ENCODE data around the gene PDPN. TPM values are rescaled to one million over a fixed set of nuclear protein-coding genes. Genes with fewer than 3 reads are reported as not detected.

The PDPN gene
- total RNA-seq, 1 donor from 2014 or later, result 43.7 TPM

DNA sequence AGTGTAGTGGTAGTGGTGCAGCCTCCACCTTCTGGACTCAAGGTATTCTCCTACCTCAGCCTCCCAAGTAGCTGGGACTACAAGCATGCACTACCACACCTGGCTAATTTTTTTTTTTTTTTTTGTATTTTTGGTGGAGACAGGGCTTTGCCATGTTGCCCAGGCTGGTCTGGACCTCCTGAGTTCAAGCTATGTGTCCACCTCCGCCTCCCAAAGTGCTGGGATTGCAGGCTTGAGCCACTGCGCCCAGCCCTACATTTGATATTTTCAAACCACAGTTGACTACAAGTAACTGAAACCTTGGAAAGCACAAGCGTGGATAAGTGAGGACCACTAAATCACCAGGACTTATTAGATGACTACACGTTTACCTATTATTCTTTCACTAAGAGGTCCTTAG lies 10.0 kb upstream of the PDPN start:
- H3K36me3 ChIP-seq, result no peaks in the 10 kb centered on the region
- H3K27ac ChIP-seq, result no peak overlapping the region
- no peak for DNase-seq (ENCODE audit: extremely low spot score in 2 of 2)
- H3K9me3 ChIP-seq, result no peaks in the 10 kb centered on the region
- H3K27me3 ChIP-seq, result no peaks in the 10 kb centered on the region
- H3K4me3 ChIP-seq, result no peak overlapping the region
- TF ChIP-seq POLR2AphosphoS5 (IDR thresholded peaks at IDR 0.05; ENCODE audit: insufficient read depth in 1 of 2, low read depth in 1 of 2) (no peak), POLR2A (IDR thresholded peaks at IDR 0.05) (no peak), CTCF (IDR thresholded peaks at IDR 0.05) (no peak)
- intact Hi-C loops (cut with DNase I), result loop anchor here (5.0 kb wide), 1 partner anchor 1914 kb away; no protein-coding TSS in a partner anchor
- no peaks in the 10 kb centered on the region for H3K4me1 ChIP-seq

DNA sequence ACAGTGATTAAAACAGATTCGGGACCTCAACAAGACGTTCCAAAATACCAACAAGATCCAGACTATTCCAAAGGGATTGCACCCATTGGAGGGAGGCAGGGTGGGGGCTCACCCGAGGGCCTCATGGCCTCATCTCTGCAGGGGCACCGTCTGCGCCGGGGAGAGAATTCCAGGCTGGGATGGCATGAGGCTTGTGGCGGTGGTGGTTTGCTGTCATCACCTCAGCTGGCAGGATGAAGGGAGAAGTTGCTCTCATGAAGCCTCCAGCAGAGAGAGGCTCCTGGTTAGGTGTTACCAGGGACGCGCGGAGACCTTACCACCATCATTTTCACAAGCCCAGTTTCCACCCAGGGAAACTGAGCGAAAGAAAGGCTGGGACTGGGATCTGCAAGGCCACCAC lies 6.7 kb upstream of the PDPN start:
- Histone ChIP-seq H3K27me3 (no peaks in the 10 kb centered on the region), H3K36me3 (no peaks in the 10 kb centered on the region), H3K9me3 (no peaks in the 10 kb centered on the region), H3K4me3 (no peak overlapping the region), H3K4me1 (no peaks in the 10 kb centered on the region), H3K27ac (no peak overlapping the region)
- TF ChIP-seq POLR2A (IDR thresholded peaks at IDR 0.05) (no peak), CTCF (IDR thresholded peaks at IDR 0.05) (no peak), POLR2AphosphoS5 (IDR thresholded peaks at IDR 0.05; ENCODE audit: insufficient read depth in 1 of 2, low read depth in 1 of 2) (no peak)
- intact Hi-C loops (cut with DNase I), result no loop called here
- no peak for DNase-seq (ENCODE audit: extremely low spot score in 2 of 2)

- H3K4me1 ChIP-seq, result peaks cover 2% of the 10 kb centered on the region
- H3K27ac ChIP-seq, result no peak overlapping the region
- TF ChIP-seq POLR2AphosphoS5 (IDR thresholded peaks at IDR 0.05; ENCODE audit: insufficient read depth in 1 of 2, low read depth in 1 of 2), result no peak
- intact Hi-C loops (cut with DNase I), result no loop called here
- no peaks in the 10 kb centered on the region for H3K9me3 ChIP-seq
- no peaks in the 10 kb centered on the region for H3K27me3 ChIP-seq
- DNase-seq (ENCODE audit: extremely low spot score in 2 of 2), result no peak
- no peaks in the 10 kb centered on the region for H3K36me3 ChIP-seq
- no peak overlapping the region for H3K4me3 ChIP-seq
Measured at GRCh38 chr1:13577846-13578245, 5.8 kb upstream of the PDPN start.

- intact Hi-C loops (cut with DNase I), result no loop called here
- no peaks in the 10 kb centered on the region for H3K27me3 ChIP-seq
- H3K27ac ChIP-seq, result no peak overlapping the region
- no peaks in the 10 kb centered on the region for H3K36me3 ChIP-seq
- no peak for TF ChIP-seq POLR2AphosphoS5 (IDR thresholded peaks at IDR 0.05; ENCODE audit: insufficient read depth in 1 of 2, low read depth in 1 of 2)
- no peak for TF ChIP-seq POLR2A (IDR thresholded peaks at IDR 0.05)
- no peak for TF ChIP-seq CTCF (IDR thresholded peaks at IDR 0.05)
- no peak for DNase-seq (ENCODE audit: extremely low spot score in 2 of 2)
- H3K9me3 ChIP-seq, result no peaks in the 10 kb centered on the region
- peaks cover 30% of the 10 kb centered on the region for H3K4me1 ChIP-seq
- no peak overlapping the region for H3K4me3 ChIP-seq
Measured at GRCh38 chr1:13581446-13581845, 2.2 kb upstream of the PDPN start.

- no peak for DNase-seq (ENCODE audit: extremely low spot score in 2 of 2)
- Histone ChIP-seq H3K27ac (peak overlapping the region; percentile 95), H3K36me3 (no peaks in the 10 kb centered on the region), H3K9me3 (no peaks in the 10 kb centered on the region), H3K27me3 (no peaks in the 10 kb centered on the region), H3K4me1 (peaks cover 44% of the 10 kb centered on the region), H3K4me3 (peak overlapping the region in 1 of 2 donors; percentile 55)
- intact Hi-C loops (cut with DNase I), result no loop called here
- no peak for TF ChIP-seq POLR2AphosphoS5 (IDR thresholded peaks at IDR 0.05; ENCODE audit: insufficient read depth in 1 of 2, low read depth in 1 of 2)
- no peak for TF ChIP-seq POLR2A (IDR thresholded peaks at IDR 0.05)
- no peak for TF ChIP-seq CTCF (IDR thresholded peaks at IDR 0.05)
Measured at GRCh38 chr1:13582713-13583443, 754 bp upstream of the PDPN start.

Measured in vagina (tissue), 2 donors.